Neural cell (in vitro differentiated cells): ENCODE results near the gene GLCE. TPM values are rescaled to one million over a fixed set of nuclear protein-coding genes. Genes with fewer than 3 reads are reported as not detected.
"Not testable (repeated sequence)": the region's sequence is repeated elsewhere in the genome, so short reads cannot be mapped to it uniquely, and the experiment has no call there.

ENCODE experiments used
- H2AFZ ChIP-seq: fragments of 200-600, 300-800 bp; sonication (generic), shearing (Covaris generic); 2 replicates; pipeline ENCODE4 v1.6.0; 2014; ENCODE audit warnings: low read depth, mild to moderate bottlenecking, antibody characterized with exemption, low read length, moderate library complexity
- H3F3A ChIP-seq: fragments of 200-600 bp; shearing (Covaris generic); 2 replicates; pipeline ENCODE4 v1.6.1; 2016; ENCODE audit warnings: mild to moderate bottlenecking, moderate library complexity, mixed read lengths, antibody characterized with exemption, low read length; ENCODE audit not compliant: insufficient read depth, poor library complexity, severe bottlenecking
- H3K27ac ChIP-seq: fragments of 200-600, 300-800 bp; sonication (generic), shearing (Covaris generic); 2 replicates; pipeline ENCODE4 v1.5.1; 2014; ENCODE audit warnings: mild to moderate bottlenecking, low read length, moderate library complexity
- H3K27me3 ChIP-seq: fragments of 300-800, 200-600 bp; sonication (generic), shearing (Covaris generic); 2 replicates; pipeline ENCODE4 v1.6.0; 2014; ENCODE audit warnings: mild to moderate bottlenecking, low read depth, low read length, moderate library complexity; ENCODE audit not compliant: insufficient read depth
- H3K36me3 ChIP-seq: fragments of 300-800, 200-600 bp; sonication (generic), shearing (Covaris generic); 2 replicates; pipeline ENCODE4 v1.5.1; 2014; ENCODE audit warnings: mild to moderate bottlenecking, antibody characterized with exemption, low read length, moderate library complexity; ENCODE audit not compliant: insufficient read depth
- H3K4me2 ChIP-seq: fragments of 300-800, 200-600 bp; sonication (generic), shearing (Covaris generic); 2 replicates; pipeline ENCODE4 v1.6.0; 2014; ENCODE audit warnings: mild to moderate bottlenecking, low read length
- H3K4me3 ChIP-seq: fragments of 300-800, 200-600 bp; sonication (generic), shearing (Covaris generic); 2 replicates; pipeline ENCODE4 v1.5.1; 2014; ENCODE audit warnings: mild to moderate bottlenecking, low read length, moderate library complexity
- H3K79me2 ChIP-seq: fragments of 200-600 bp; shearing (Covaris generic); replicated peaks from 2 replicates; pipeline ENCODE4 v1.6.0; 2014; ENCODE audit warnings: mild to moderate bottlenecking, low read length, moderate library complexity; ENCODE audit not compliant: insufficient read depth
- H3K9ac ChIP-seq: fragments of 300-800, 200-600 bp; sonication (generic), shearing (Covaris generic); 2 replicates; pipeline ENCODE4 v1.6.1; 2016; ENCODE audit warnings: mild to moderate bottlenecking, low read length, mixed read lengths
- H3K9me2 ChIP-seq: fragments of 200-600 bp; shearing (Covaris generic); 2 replicates; pipeline ENCODE4 v1.6.1; 2016; ENCODE audit warnings: mild to moderate bottlenecking, low read length, mixed read lengths; ENCODE audit not compliant: insufficient read depth
- H3K9me3 ChIP-seq: fragments of 200-600, 300-800 bp; sonication (generic), shearing (Covaris generic); 2 replicates; pipeline ENCODE4 v1.6.1; 2016; ENCODE audit warnings: mild to moderate bottlenecking, mixed run types, low read length, moderate library complexity, mixed read lengths
- H4K20me1 ChIP-seq: fragments of 200-600 bp; shearing (Covaris generic); 2 replicates; pipeline ENCODE4 v1.6.1; 2016; ENCODE audit warnings: mild to moderate bottlenecking, mixed run types; ENCODE audit not compliant: insufficient read depth
- EP300 ChIP-seq: fragments of 450-650 bp; conservative IDR thresholded peaks from 2 replicates; pipeline ENCODE4 v1.6.1; 2014; ENCODE audit warnings: antibody characterized with exemption, mild to moderate bottlenecking, moderate library complexity; ENCODE audit not compliant: poor library complexity, severe bottlenecking
- EZH2 ChIP-seq: fragments of 200-600, 300-800 bp; shearing (Covaris generic), sonication (generic); IDR thresholded peaks from 2 replicates; pipeline ENCODE4 v1.6.1; 2014; ENCODE audit warnings: antibody characterized with exemption, low read length, borderline replicate concordance, mild to moderate bottlenecking; ENCODE audit not compliant: insufficient read depth, poor library complexity, severe bottlenecking
- MXI1 ChIP-seq: fragments of 450-650 bp; conservative IDR thresholded peaks from 2 replicates; pipeline ENCODE4 v1.6.1; 2014; ENCODE audit warnings: antibody characterized with exemption, mild to moderate bottlenecking; ENCODE audit not compliant: poor library complexity, severe bottlenecking
- POLR2AphosphoS5 ChIP-seq: IDR thresholded peaks from 2 replicates; pipeline ENCODE4 v1.6.1; 2012
- RAD21 ChIP-seq: fragments of 450-650 bp; conservative IDR thresholded peaks from 2 replicates; pipeline ENCODE4 v1.6.1; 2014; ENCODE audit warnings: antibody characterized with exemption, mild to moderate bottlenecking, moderate library complexity
- SMC3 ChIP-seq: fragments of 450-650 bp; conservative IDR thresholded peaks from 2 replicates; pipeline ENCODE4 v1.6.1; 2014; ENCODE audit warnings: antibody characterized with exemption, mild to moderate bottlenecking, moderate library complexity; ENCODE audit not compliant: poor library complexity
- TAF1 ChIP-seq: IDR thresholded peaks from 2 replicates; pipeline ENCODE4 v1.6.1; 2012; ENCODE audit warnings: low read depth
- polyA plus RNA-seq: library from polyadenylated mRNA; depleted of rRNA; stranded (reverse); fragments of >200 nt; gene quantifications from 2 replicates; pipeline ENCODE4 v1.2.3, GENCODE V29; 2014
- TF ChIP-seq, protein P1 (sequence below): fragments of 450-650 bp; IDR thresholded peaks from 2 replicates; pipeline ENCODE4 v1.5.1; 2014; ENCODE audit warnings: antibody characterized with exemption, mild to moderate bottlenecking, moderate library complexity; ENCODE audit not compliant: poor library complexity, severe bottlenecking
- TF ChIP-seq, protein P2 (sequence below): IDR thresholded peaks from 2 replicates; pipeline ENCODE4 v1.6.1; 2012; ENCODE audit warnings: borderline replicate concordance

Gene GLCE
- polyA plus RNA-seq, 1 donor from 2014 or later, result 31.5 TPM

DNA sequence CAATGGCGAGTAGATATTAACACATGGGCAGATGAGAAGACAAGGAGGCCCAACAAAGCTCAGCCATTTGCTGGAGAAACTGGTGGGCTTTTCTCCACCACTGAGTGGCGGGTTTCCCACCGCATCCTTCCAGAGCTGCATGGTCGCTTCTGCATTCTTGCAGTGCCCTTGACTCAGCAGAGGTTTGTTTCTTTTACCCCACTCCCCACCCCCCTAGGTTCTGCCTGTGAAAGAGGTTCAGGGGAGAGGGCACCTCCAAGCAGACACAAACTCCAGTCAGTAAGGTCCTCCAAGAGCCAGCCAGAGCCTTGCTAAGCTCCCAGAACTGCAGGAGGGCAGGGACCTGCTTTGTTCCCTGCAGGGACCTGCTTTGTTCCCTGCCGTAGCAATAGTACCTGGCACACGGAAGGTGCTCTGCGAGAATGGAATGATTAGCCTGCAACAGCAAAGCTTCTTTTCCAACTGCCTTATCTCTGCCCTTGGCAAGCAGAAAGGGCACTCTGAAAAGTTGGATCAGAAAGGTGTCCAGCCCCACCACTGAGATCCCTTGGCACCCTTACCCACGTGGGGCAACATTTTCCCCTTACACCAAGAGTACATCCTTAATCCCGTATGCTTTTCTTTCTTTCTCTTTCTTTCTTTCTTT lies 139.6 kb downstream of the GLCE start:
- Histone ChIP-seq H4K20me1 (no peaks in the 10 kb centered on the region), H3K9me3 (no peaks in the 10 kb centered on the region), H3K27me3 (peaks cover 43% of the 10 kb centered on the region), H3K79me2 (no peaks in the 10 kb centered on the region), H3F3A (no peaks in the 10 kb centered on the region), H2AFZ (no peak overlapping the region), H3K4me2 (no peak overlapping the region), H3K27ac (no peak overlapping the region), H3K9ac (no peak overlapping the region), H3K36me3 (no peaks in the 10 kb centered on the region), H3K4me3 (no peak overlapping the region), H3K9me2 (no peaks in the 10 kb centered on the region)
- TF ChIP-seq SMC3 (no peak), MXI1 (no peak), POLR2AphosphoS5 (no peak), TAF1 (no peak), RAD21 (no peak), EZH2 (no peak), EP300 (no peak)
- TF ChIP-seq, protein P1, sequence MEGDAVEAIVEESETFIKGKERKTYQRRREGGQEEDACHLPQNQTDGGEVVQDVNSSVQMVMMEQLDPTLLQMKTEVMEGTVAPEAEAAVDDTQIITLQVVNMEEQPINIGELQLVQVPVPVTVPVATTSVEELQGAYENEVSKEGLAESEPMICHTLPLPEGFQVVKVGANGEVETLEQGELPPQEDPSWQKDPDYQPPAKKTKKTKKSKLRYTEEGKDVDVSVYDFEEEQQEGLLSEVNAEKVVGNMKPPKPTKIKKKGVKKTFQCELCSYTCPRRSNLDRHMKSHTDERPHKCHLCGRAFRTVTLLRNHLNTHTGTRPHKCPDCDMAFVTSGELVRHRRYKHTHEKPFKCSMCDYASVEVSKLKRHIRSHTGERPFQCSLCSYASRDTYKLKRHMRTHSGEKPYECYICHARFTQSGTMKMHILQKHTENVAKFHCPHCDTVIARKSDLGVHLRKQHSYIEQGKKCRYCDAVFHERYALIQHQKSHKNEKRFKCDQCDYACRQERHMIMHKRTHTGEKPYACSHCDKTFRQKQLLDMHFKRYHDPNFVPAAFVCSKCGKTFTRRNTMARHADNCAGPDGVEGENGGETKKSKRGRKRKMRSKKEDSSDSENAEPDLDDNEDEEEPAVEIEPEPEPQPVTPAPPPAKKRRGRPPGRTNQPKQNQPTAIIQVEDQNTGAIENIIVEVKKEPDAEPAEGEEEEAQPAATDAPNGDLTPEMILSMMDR, result no peak
- TF ChIP-seq, protein P2, sequence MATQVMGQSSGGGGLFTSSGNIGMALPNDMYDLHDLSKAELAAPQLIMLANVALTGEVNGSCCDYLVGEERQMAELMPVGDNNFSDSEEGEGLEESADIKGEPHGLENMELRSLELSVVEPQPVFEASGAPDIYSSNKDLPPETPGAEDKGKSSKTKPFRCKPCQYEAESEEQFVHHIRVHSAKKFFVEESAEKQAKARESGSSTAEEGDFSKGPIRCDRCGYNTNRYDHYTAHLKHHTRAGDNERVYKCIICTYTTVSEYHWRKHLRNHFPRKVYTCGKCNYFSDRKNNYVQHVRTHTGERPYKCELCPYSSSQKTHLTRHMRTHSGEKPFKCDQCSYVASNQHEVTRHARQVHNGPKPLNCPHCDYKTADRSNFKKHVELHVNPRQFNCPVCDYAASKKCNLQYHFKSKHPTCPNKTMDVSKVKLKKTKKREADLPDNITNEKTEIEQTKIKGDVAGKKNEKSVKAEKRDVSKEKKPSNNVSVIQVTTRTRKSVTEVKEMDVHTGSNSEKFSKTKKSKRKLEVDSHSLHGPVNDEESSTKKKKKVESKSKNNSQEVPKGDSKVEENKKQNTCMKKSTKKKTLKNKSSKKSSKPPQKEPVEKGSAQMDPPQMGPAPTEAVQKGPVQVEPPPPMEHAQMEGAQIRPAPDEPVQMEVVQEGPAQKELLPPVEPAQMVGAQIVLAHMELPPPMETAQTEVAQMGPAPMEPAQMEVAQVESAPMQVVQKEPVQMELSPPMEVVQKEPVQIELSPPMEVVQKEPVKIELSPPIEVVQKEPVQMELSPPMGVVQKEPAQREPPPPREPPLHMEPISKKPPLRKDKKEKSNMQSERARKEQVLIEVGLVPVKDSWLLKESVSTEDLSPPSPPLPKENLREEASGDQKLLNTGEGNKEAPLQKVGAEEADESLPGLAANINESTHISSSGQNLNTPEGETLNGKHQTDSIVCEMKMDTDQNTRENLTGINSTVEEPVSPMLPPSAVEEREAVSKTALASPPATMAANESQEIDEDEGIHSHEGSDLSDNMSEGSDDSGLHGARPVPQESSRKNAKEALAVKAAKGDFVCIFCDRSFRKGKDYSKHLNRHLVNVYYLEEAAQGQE, result no peak

DNA sequence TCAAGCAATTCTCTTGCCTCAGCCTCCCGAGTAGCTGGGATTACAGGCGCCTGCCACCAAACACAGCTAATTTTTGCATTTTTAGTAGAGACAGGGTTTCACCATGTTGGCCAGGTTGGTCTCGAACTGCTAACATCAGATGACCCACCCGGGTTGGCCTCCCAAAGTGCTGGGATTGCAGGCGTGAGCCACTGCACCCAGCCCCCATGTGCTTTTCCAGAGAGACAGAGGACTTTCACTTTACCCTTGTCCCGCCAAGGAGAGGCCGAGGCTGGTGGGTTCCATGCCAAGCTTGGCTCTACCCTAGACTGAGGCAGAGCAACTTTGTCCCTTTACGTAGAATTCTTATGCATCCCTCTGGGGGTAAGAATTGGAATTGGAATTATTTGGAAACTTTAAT lies 140.7 kb downstream of the GLCE start:
- not testable (repeated sequence) for H3K36me3 ChIP-seq, H3K9me3 ChIP-seq, H3K4me2 ChIP-seq, H3K4me3 ChIP-seq, H4K20me1 ChIP-seq, H3K9me2 ChIP-seq, H3K9ac ChIP-seq, H3F3A ChIP-seq, H3K27ac ChIP-seq, H2AFZ ChIP-seq, H3K79me2 ChIP-seq
- H3K27me3 ChIP-seq, result peaks cover 43% of the 10 kb centered on the region

DNA sequence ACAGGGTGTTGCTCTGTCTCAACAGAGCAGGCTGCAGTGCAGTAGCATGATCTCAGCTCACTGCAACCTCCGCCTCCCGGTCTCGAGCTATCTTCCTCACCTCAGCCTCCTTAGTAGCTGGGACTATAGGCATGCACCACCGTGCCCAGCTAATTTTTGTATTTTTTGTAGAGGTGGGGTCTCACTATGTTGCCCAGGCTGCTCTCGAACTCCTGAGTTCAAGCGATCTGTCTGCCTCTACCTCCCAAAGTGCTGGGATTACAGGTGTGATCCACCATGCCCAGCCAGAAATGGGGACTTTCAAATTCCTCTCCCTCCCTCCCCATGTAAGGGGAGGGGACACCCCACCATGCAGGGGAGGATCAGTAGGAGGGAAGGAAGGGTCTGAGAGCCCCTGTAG lies 141.7 kb downstream of the GLCE start:
- H3K4me3 ChIP-seq, H3K36me3 ChIP-seq, H3K9ac ChIP-seq, H3K79me2 ChIP-seq, H3K4me2 ChIP-seq, H2AFZ ChIP-seq, H3K9me2 ChIP-seq, H3K9me3 ChIP-seq, H3F3A ChIP-seq, H3K27ac ChIP-seq, H4K20me1 ChIP-seq: not testable (repeated sequence)
- H3K27me3 ChIP-seq, result peaks cover 41% of the 10 kb centered on the region
